Kidney epithelial cell (primary cell): Measurements from ENCODE around the gene URB2. TPM values are rescaled to one million over a fixed set of nuclear protein-coding genes. Genes with fewer than 3 reads are reported as not detected.
"Not testable (repeated sequence)": the region's sequence is repeated elsewhere in the genome, so short reads cannot be mapped to it uniquely, and the experiment has no call there.

Source experiments
- DNase-seq: peaks from one replicate; pipeline ENCODE4 v3.0.0-alpha.2; 2010; ENCODE audit warnings: low read depth
- H3K27me3 ChIP-seq: 2 replicates; pipeline ENCODE4 v1.6.0; 2011; ENCODE audit warnings: low read length; ENCODE audit not compliant: control insufficient read depth, insufficient read depth
- H3K36me3 ChIP-seq: 2 replicates; pipeline ENCODE4 v1.5.1; 2011; ENCODE audit warnings: low read length; ENCODE audit not compliant: control insufficient read depth, insufficient read depth
- H3K4me3 ChIP-seq: 2 replicates; pipeline ENCODE4 v1.5.1; 2011; ENCODE audit warnings: low read depth, mild to moderate bottlenecking, control low read depth, low read length
- total RNA-seq: library from RNA; depleted of rRNA; stranded (reverse); fragments of >200 nt; gene quantifications from 2 replicates; pipeline ENCODE4 v1.2.3, GENCODE V29; 2015
- TF ChIP-seq, protein P1 (sequence below): IDR thresholded peaks from 2 replicates; pipeline ENCODE4 v1.5.1; 2011; ENCODE audit warnings: mild to moderate bottlenecking, moderate library complexity, low read length, control low read depth, inconsistent platforms; ENCODE audit not compliant: insufficient read depth, poor library complexity, severe bottlenecking

Gene URB2
- total RNA-seq, 1 donor from 2014 or later, result 13.5 TPM

DNA sequence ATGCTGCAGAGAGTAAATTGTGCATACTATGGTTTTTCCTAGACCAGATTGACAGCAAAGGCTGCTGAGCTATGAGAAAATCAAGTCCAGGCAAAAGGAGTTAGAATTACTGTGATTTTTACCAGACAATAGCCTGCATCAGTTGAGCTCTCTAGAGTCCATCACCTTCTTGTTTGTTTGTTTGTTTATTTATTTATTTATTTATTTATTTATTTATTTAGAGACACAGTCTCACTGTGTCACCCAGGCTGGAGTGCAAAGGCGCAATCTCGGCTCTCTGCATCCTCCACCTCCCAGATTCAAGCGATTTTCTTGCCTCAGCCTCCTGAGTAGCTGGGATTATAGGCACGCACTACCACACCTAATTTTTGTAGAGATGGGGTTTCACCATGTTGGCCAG, 43.3 kb upstream of the URB2 start:
- DNase-seq, result no peak
- no peak overlapping the region for H3K4me3 ChIP-seq
- TF ChIP-seq, protein P1, sequence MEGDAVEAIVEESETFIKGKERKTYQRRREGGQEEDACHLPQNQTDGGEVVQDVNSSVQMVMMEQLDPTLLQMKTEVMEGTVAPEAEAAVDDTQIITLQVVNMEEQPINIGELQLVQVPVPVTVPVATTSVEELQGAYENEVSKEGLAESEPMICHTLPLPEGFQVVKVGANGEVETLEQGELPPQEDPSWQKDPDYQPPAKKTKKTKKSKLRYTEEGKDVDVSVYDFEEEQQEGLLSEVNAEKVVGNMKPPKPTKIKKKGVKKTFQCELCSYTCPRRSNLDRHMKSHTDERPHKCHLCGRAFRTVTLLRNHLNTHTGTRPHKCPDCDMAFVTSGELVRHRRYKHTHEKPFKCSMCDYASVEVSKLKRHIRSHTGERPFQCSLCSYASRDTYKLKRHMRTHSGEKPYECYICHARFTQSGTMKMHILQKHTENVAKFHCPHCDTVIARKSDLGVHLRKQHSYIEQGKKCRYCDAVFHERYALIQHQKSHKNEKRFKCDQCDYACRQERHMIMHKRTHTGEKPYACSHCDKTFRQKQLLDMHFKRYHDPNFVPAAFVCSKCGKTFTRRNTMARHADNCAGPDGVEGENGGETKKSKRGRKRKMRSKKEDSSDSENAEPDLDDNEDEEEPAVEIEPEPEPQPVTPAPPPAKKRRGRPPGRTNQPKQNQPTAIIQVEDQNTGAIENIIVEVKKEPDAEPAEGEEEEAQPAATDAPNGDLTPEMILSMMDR, result no peak
- H3K36me3 ChIP-seq, result no peaks in the 10 kb centered on the region
- H3K27me3 ChIP-seq, result no peaks in the 10 kb centered on the region

DNA sequence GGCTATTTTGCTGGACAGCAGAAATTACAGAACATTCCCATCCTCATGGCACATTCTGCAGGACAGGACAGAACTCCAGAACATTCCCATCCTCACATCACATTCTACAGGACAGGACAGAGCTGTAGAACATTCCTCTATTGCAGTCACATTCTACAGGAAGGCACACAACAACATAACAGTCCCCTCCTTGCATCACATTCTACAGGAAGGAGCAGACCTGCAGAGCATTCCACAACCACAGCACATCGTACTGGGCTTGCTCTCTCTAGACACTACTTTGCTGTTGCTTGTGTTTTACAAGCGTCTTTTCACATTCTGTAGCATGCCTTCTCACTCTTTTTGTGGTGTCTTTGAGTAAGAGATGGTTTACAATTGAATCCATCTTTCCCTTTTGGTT, 40.7 kb upstream of the URB2 start:
- DNase-seq, result no peak
- no peaks in the 10 kb centered on the region for H3K36me3 ChIP-seq
- H3K4me3 ChIP-seq, result no peak overlapping the region
- TF ChIP-seq, protein P1, result no peak
- no peaks in the 10 kb centered on the region for H3K27me3 ChIP-seq

DNA sequence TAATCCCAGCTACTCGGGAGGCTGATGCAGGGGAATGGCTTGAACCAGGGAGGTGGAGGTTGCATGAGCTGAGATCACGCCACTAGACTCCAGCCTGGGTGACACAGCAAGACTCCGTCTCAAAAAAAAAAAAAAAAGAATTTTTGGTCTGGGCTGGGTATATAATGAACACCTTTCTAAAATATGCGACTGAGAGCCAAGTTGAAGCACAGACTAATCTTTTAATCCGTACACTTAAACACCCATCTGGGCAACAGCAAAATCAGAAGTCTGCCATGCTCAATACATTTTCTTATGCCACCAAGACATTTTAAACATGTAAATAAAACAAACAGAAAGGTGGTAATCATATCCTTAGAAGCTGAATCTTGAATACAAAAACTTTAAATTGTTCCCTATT, 35.9 kb upstream of the URB2 start:
- H3K36me3 ChIP-seq, result peaks cover 1% of the 10 kb centered on the region
- no peak for DNase-seq
- TF ChIP-seq, protein P1, result no peak

DNA sequence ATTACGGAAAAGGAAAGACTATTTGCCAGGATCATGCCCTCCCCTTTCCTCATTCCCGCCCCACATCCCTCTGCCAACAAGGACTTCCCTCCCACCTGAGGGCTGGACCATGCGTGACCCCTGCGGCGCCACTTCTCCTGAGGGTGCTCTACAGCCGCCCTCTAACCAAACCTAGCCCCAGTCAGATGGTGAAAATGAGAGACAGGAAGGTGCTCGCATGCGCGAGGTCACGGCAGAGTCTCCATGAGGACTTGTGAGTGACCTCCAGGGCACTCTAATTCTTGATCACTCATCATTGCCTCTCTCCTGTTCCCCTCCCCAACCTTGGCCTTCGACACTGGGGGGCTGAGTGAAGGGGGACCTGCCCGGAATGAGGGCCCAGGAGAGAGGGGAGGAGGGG, 32.2 kb upstream of the URB2 start:
- no peak overlapping the region for H3K4me3 ChIP-seq
- H3K27me3 ChIP-seq, result no peaks in the 10 kb centered on the region
- peaks cover 1% of the 10 kb centered on the region for H3K36me3 ChIP-seq
- TF ChIP-seq, protein P1, result no peak
- no peak for DNase-seq

More for the DNA sequence above, 35.9 kb upstream of the URB2 start:
- no peak overlapping the region for H3K4me3 ChIP-seq
- H3K27me3 ChIP-seq, result no peaks in the 10 kb centered on the region

DNA sequence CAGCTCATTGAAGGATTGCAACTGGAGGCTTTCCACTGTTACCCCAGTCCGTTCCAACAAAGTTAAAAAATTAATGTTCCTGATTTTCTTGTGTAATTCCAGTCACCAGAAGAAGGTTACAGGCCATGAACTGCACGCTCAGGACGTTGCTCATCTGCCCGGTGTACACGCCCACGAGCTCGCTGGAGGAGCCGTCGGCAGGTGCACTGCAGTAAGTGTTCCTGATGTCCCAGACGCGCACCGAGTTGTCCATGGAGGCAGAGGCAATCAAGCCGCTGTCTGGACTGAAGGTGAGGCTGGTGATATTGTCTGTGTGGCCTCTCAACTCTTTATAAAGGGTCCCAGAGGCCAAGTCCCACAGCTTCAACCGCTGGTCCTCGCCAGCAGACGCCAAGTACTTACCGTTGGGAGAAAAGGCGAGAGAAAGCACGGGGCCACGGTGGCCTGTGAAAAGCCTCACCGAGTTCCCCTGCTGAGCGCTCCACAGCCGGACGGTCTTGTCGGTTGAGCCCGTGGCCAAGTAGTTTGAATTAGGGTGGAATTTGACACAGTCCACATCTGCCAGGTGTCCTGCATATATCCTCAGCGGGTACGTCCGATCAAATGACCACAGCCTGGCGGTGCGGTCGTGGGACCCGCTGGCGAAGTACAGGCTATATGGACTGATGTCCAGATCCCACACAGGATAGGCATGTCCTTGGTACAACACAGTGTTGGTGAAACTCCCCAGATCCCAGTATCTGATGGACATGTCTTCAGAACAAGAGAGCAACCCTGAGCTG, 31.6 kb upstream of the URB2 start:
- Histone ChIP-seq H3K4me3 (no peak overlapping the region), H3K36me3 (peaks cover 1% of the 10 kb centered on the region), H3K27me3 (no peaks in the 10 kb centered on the region)
- TF ChIP-seq, protein P1, result no peak
- DNase-seq, result no peak

DNA sequence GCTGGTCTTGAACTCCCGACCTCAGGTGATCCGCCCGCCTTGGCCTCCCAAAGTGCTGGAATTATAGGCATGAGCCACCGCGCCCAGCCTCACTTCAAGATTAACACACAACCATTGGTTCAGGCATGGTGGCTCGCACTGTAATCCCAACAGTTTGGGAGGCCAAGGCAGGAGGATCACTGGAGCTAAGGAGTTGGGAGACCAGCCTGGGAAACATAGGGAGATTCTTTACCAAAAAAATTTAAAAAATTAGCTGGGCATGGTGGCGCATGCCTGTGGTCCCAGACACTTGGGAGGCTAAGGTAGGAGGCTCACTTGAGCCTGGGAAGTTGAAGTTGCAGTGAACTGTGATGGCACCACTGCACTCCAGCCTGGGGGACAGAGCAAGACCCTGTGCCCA, 30.2 kb upstream of the URB2 start:
- DNase-seq, H3K4me3 ChIP-seq, H3K36me3 ChIP-seq, H3K27me3 ChIP-seq: not testable (repeated sequence)
